GM18502 (cell line): ENCODE measurements around the gene ADAMTSL4.

Source experiments
- ATAC-seq: cut with Tn5 transposase; IDR thresholded peaks from one replicate; pipeline ENCODE4 v1.9.1; 2021; ENCODE audit warnings: mild to moderate bottlenecking; ENCODE audit not compliant: unreplicated experiment, poor library complexity

The ADAMTSL4 gene

DNA sequence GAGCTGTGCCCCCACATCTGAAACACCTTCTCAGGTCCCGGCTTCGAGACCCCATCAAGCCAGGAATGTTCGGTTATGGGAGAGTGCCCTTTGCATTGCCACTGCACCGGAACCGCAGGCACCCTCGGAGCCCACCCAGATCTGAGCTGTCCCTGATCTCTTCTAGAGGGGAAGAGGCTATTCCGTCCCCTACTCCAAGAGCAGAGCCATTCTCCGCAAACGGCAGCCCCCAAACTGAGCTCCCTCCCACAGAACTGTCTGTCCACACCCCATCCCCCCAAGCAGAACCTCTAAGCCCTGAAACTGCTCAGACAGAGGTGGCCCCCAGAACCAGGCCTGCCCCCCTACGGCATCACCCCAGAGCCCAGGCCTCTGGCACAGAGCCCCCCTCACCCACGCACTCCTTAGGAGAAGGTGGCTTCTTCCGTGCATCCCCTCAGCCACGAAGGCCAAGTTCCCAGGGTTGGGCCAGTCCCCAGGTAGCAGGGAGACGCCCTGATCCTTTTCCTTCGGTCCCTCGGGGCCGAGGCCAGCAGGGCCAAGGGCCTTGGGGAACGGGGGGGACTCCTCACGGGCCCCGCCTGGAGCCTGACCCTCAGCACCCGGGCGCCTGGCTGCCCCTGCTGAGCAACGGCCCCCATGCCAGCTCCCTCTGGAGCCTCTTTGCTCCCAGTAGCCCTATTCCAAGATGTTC is 4.3 kb downstream of the ADAMTSL4 start:
- ATAC-seq: no peak

DNA sequence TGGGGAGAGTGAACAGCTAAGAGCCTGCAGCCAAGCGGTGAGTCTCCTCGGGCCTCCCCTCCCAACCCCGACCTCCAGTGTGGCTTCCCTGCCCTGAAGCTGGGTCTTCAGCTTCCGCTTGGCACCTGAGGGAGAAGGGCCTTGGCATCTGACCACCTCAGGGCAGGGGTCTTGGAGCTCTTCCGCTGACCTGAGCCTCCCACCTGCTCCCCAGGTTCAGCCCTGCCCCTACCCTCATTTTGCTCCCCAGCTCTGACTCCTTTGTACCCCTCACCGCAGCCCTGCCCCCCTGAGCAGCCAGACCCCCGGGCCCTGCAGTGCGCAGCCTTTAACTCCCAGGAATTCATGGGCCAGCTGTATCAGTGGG is 4.9 kb downstream of the ADAMTSL4 start:
- no peak for ATAC-seq

DNA sequence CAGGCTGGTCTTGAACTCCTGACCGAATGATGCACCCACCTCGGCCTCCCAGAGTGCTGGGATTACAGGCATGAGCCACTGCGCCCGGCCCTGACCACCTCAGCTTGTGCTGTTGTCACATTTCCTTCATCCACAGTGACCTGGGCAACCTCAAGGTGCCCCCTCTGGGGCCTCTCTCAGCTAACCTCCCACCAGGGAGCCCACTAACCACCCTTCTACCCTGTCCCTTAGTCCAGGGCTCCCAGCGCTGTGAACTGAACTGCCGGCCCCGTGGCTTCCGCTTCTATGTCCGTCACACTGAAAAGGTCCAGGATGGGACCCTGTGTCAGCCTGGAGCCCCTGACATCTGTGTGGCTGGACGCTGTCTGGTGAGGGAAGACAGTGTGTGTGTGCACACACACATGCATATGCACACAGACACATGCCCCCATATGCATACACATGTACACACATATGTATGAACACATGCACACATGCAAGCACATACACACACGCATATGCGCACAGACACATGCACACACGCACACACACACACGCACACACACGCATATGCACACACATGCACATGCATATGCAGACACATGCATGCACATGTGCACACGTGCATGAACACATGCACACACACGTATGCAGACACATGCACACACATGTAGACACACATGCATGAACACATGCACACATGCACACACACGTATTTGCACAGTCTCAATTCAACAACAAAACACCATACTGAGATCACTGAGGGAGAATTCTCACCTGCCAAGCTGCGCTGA is 6.2 kb downstream of the ADAMTSL4 start:
- ATAC-seq: no peak

DNA sequence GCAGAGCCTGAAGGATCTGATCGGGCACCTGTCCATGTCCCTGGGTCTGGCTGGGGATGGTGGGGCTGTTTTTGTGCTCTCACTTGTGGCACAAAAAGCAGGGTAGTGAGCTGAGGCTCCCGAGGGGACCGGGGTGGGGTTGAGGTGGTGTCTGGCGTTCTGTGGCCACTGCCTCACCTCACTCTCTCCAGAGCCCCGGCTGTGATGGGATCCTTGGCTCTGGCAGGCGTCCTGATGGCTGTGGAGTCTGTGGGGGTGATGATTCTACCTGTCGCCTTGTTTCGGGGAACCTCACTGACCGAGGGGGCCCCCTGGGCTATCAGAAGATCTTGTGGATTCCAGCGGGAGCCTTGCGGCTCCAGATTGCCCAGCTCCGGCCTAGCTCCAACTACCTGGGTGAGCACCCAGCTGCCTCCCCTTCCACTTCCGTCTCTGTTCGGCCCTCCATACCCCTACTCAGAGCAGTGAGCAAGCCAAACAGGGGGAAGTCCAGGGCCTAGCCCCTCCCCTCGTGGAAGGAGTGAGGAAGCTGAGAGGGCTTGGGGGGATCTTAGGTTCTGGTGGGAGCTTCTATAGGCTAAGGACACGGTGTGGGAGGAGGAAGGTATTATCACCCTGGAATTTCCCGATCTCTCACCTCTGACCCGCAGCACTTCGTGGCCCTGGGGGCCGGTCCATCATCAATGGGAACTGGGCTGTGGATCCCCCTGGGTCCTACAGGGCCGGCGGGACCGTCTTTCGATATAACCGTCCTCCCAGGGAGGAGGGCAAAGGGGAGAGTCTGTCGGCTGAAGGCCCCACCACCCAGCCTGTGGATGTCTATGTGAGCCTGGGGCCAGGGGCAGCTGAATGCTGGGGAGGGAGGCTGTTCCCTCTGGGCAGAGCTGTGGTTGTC is 7.0 kb downstream of the ADAMTSL4 start:
- no peak for ATAC-seq

DNA sequence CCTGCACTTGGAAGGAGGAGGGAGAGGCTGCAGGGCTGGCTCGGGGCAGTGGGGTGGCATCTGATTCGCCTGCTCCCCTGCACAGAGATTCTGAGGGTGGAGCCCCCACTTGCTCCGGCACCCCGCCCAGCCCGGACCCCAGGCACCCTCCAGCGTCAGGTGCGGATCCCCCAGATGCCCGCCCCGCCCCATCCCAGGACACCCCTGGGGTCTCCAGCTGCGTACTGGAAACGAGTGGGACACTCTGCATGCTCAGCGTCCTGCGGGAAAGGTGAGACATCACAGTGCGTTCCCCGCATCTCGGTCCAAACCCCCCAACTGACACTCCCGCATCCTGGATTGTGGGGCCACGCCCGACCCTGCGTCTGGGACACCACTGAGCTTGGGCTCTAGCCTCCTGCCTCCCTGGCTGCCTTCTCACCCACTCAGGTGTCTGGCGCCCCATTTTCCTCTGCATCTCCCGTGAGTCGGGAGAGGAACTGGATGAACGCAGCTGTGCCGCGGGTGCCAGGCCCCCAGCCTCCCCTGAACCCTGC is 7.9 kb downstream of the ADAMTSL4 start:
- ATAC-seq: no peak

DNA sequence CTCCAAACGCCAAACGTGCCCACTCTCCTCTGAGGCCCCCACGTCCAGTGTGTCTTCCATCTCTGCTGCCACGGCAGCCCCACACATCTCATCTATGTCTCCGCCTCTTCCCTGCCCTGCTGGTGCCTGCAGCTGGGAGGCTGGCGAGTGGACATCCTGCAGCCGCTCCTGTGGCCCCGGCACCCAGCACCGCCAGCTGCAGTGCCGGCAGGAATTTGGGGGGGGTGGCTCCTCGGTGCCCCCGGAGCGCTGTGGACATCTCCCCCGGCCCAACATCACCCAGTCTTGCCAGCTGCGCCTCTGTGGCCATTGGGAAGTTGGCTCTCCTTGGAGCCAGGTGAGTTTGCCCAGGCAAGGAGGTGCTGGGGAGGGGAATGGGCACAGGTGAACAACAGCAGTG is 8.6 kb downstream of the ADAMTSL4 start:
- ATAC-seq: no peak

DNA sequence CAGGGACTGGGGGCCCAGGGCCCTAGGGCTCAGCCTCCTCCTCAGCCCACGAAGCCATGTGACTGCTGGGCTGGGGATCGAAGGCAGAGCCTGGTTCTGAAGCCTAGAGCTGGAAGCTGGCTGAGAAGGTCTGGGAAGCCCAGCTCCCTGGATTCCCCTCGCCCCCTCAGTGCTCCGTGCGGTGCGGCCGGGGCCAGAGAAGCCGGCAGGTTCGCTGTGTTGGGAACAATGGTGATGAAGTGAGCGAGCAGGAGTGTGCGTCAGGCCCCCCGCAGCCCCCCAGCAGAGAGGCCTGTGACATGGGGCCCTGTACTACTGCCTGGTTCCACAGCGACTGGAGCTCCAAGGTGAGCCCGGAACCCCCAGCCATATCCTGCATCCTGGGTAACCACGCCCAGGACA is 9.1 kb downstream of the ADAMTSL4 start:
- ATAC-seq: no peak

DNA sequence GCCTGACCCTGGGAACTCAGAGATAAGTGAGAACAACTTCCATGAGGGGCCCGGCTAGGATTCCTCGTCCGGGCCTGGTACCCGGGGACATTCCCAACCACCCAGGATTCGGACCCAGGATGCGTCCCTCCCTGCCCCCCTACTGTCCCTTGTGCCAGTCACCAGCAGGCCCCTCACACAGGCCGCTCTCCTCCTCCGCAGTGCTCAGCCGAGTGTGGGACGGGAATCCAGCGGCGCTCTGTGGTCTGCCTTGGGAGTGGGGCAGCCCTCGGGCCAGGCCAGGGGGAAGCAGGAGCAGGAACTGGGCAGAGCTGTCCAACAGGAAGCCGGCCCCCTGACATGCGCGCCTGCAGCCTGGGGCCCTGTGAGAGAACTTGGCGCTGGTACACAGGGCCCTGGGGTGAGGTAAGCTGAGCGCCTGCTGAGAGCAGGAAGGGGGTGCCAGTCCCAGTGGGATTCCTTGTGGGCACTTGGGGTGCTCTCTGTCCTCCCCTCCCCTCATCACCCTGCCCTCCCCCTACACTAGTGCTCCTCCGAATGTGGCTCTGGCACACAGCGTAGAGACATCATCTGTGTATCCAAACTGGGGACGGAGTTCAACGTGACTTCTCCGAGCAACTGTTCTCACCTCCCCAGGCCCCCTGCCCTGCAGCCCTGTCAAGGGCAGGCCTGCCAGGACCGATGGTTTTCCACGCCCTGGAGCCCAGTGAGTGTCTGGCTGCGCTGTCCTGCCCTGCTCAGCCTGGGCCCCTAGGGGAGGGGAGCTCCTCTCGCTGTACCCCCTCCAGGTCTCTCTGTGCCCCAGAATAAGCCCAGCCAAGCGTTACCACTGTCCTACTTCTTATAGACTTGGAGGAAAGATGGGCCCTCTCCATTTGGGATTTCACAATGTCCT is 9.8 kb downstream of the ADAMTSL4 start:
- no peak for ATAC-seq

DNA sequence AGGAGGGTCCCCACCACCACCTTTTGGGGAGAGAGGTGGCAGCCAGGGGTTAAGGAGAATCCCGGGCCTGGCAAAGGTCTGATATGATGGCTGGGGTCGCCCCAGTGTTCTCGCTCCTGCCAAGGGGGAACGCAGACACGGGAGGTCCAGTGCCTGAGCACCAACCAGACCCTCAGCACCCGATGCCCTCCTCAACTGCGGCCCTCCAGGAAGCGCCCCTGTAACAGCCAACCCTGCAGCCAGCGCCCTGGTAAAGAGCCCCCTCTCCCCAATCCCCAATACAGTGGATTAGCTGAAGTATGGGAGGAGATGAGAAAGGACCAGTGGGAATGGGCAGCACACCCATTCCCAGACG is 10.4 kb downstream of the ADAMTSL4 start:
- ATAC-seq: no peak

DNA sequence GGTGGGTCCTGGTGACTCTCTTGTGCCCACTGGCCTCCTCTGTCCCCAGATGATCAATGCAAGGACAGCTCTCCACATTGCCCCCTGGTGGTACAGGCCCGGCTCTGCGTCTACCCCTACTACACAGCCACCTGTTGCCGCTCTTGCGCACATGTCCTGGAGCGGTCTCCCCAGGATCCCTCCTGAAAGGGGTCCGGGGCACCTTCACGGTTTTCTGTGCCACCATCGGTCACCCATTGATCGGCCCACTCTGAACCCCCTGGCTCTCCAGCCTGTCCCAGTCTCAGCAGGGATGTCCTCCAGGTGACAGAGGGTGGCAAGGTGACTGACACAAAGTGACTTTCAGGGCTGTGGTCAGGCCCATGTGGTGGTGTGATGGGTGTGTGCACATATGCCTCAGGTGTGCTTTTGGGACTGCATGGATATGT is 10.8 kb downstream of the ADAMTSL4 start:
- ATAC-seq: no peak

DNA sequence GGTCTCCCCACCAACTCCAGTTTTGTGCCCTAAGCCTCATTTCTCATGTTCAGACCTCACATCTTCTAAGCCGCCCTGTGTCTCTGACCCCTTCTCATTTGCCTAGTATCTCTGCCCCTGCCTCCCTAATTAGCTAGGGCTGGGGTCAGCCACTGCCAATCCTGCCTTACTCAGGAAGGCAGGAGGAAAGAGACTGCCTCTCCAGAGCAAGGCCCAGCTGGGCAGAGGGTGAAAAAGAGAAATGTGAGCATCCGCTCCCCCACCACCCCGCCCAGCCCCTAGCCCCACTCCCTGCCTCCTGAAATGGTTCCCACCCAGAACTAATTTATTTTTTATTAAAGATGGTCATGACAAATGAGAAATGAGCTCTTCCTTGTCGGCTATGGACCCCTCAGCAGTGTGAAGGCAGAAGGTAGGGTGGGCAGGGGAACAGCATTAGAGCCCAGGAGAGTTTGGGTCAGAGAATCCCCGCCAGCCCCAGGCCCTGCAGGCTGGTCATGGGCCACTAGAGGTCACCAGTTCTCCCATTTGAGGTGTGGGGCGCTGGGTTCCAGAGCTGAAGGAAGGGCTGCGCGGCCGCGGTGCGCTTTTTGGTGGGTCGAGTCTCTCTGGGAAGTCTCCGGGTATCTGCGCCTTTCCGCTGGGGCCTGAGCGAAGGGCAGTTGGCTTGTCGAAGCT is 11.5 kb downstream of the ADAMTSL4 start:
- ATAC-seq: peak; percentile 29

DNA sequence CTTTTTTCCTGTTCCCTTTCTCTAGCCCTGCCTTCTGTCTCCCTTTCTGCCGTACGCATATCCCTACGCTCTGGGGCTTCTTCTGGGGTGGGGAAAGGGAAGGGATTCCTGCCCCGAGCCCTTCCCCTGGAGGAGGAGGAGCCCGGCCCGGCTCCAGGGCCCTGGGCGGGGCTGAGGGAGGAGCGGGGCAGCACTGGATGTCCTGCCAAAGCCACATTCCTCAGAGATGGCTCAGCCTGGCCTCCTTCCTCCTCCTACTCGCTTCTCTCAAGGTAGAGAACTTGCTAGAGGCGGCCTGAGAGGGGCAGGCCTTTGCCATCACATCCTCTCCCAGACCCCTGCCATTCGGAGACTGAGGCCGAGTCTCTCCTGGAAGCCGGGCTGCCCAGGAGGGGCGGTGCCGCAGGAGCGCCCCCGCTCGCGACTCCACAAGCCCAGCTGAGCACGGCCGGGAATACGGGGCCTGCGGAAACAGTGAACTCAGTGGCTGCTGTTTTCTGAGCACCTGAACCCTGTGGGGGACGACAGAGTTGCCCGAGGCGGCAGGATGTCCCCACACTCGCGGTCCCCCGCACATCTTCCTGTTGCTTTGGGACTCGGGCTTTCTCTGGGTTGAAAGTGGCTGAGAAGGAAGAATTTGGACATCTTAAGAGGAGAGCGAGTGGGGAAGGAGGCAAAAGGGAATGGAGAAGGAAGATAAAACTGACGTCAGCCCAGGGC is 12.2 kb downstream of the ADAMTSL4 start:
- peak; percentile 22 for ATAC-seq

DNA sequence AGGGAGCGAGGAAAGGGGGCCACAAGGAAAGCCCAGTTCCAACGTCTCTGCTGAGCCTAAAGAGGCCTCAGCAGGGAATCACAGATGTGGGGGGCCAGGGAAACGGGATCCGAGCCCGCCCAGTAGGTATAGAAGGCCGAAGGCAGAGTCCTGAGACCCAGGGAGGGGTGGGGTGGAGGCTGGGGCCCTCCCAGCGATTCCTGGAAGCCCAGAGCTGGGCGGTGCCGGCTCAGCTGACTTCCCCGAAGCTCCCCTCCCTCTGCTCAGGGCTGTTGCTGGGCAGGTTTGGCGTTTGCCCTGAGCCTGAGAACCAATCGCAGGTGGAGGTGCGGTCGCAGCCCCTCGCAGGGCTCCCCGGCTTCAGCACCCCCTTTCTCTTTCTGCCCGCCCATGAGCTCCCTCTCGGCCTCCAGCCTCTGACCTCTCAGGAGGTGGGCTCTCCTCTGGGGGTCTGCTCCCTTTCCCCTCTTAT is 12.8 kb downstream of the ADAMTSL4 start:
- peak; percentile 44 for ATAC-seq

DNA sequence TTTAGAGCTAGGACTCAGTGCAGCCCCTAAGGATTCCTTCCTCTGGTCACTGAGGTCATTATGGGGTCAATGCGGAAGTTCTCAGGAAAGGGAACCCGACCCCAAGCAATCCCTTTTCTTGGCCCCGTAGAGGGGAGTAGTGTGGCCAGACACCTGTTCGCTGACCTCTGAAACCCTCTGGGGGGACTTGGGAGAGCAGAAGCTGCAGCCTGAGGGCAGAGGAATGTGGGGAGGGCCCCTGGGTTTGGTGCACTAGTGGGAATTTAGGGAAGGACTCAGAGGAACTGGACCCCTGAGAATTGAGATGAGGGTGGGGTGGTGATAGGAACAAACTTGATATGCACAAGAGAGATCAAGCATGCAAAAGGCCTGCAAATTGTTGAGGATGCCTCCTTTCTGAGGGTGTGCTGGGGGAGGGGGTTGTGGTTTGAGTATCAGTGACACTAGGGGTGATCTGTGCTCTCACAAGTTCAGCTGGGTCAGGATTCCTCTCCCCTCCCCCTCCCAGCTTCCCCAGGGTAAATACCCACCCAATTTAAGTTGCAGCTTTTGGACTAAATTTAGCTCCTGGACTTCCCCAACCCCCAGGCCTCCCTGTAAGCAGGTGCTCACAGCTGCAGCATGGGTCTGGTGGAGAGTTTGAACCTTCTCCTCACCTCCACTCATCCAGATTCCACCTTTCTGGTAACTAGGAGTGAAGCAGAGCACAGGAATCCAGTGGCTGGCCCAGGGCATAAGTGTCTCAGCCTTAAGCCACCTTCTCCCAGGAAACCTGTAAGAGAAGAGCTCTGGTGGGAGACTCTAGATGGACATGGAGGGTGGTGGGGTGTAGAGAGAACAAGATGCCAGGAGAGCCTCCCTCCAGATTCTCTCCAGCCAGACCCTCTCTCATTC is 13.5 kb downstream of the ADAMTSL4 start:
- ATAC-seq: peak; percentile 28

DNA sequence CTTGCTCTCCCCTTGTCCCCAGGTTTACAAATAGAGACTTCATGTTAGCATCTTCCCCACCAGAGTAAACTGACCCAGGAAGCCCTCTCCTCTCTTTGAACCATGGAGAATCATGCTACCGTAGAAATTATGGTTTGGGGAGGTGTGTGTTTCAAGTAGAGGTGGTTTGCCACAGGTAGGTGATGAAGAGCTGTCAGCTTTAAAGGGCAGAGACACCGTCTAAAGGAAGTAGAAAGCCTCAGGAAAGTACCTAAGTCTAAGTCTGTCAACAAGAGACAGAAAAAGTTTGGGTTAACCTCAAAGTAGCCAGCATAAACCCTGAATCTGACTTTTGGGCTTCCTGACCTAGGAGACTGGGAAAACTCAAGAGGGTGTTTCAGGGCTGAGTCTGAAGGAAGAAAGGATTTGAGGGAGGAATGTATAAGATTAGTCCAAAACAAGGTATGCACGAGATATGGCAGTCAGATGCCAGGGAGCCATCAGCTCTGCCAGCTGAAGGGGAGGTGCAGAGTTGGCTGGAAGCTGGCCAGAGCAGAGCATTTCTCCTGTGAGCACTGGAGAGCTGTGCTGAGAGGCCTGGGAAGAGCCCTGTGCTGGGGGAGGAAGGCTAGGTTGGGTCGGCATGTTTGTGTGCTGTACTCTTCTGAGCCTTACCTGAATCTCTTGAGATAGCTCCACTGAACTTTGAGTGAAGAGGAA is 14.3 kb downstream of the ADAMTSL4 start:
- ATAC-seq: no peak

DNA sequence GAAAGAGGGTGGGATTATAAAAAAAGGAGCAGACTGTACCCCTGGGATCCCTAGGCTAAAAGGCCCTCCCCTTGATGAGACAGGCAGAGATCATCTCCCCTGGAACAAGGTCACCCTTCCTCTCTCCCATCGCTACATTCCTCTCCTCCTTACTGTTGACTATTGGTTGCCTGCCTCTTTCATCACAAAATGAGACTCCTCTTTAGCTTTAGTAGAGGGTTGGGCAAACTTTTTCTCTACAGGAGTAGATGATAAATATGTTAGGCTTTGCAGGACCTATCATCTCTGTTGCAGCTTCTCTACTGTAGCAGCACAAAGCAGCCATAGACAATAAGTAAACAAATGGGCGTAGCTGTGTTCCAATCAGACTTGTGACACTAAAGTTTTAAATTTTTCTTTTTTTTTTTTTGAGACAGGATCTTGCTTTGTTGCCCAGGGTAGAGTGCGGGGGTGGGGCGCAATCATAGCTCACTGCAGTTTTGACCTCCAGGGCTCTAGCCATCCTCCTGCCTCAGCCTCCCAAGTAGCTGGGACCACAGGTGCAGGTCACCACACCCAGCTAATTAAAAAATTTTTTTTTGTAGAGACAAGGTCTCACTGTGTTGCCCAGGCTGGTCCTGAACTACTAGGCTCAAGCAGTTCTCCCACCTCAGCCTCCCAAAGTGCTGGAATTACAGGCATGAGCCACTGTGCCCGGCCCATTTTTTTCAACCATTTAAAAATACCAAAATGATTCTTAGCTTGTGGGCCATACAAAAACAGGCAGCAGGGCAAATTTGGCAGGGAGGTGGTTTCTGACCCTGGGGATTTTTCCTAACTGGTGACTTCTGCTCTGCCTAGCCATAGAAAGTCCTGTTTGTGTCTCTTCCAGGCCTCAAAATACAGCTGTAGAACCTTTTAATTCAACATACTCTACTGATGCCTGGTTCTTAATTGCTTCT is 15.1 kb downstream of the ADAMTSL4 start:
- ATAC-seq: no peak
